Neural cell (in vitro differentiated cells): ENCODE measurements around the gene MGA. TPM values are rescaled to one million over a fixed set of nuclear protein-coding genes. Genes with fewer than 3 reads are reported as not detected.

Experiments
- H2AFZ ChIP-seq: fragments of 200-600, 300-800 bp; sonication (generic), shearing (Covaris generic); 2 replicates; pipeline ENCODE4 v1.6.0; 2014; ENCODE audit warnings: low read depth, mild to moderate bottlenecking, antibody characterized with exemption, low read length, moderate library complexity
- H3F3A ChIP-seq: fragments of 200-600 bp; shearing (Covaris generic); 2 replicates; pipeline ENCODE4 v1.6.1; 2016; ENCODE audit warnings: mild to moderate bottlenecking, moderate library complexity, mixed read lengths, antibody characterized with exemption, low read length; ENCODE audit not compliant: insufficient read depth, poor library complexity, severe bottlenecking
- H3K27ac ChIP-seq: fragments of 200-600, 300-800 bp; sonication (generic), shearing (Covaris generic); 2 replicates; pipeline ENCODE4 v1.5.1; 2014; ENCODE audit warnings: mild to moderate bottlenecking, low read length, moderate library complexity
- H3K27me3 ChIP-seq: fragments of 300-800, 200-600 bp; sonication (generic), shearing (Covaris generic); 2 replicates; pipeline ENCODE4 v1.6.0; 2014; ENCODE audit warnings: mild to moderate bottlenecking, low read depth, low read length, moderate library complexity; ENCODE audit not compliant: insufficient read depth
- H3K36me3 ChIP-seq: fragments of 300-800, 200-600 bp; sonication (generic), shearing (Covaris generic); 2 replicates; pipeline ENCODE4 v1.5.1; 2014; ENCODE audit warnings: mild to moderate bottlenecking, antibody characterized with exemption, low read length, moderate library complexity; ENCODE audit not compliant: insufficient read depth
- H3K4me2 ChIP-seq: fragments of 300-800, 200-600 bp; sonication (generic), shearing (Covaris generic); 2 replicates; pipeline ENCODE4 v1.6.0; 2014; ENCODE audit warnings: mild to moderate bottlenecking, low read length
- H3K4me3 ChIP-seq: fragments of 300-800, 200-600 bp; sonication (generic), shearing (Covaris generic); 2 replicates; pipeline ENCODE4 v1.5.1; 2014; ENCODE audit warnings: mild to moderate bottlenecking, low read length, moderate library complexity
- H3K79me2 ChIP-seq: fragments of 200-600 bp; shearing (Covaris generic); replicated peaks from 2 replicates; pipeline ENCODE4 v1.6.0; 2014; ENCODE audit warnings: mild to moderate bottlenecking, low read length, moderate library complexity; ENCODE audit not compliant: insufficient read depth
- H3K9ac ChIP-seq: fragments of 300-800, 200-600 bp; sonication (generic), shearing (Covaris generic); 2 replicates; pipeline ENCODE4 v1.6.1; 2016; ENCODE audit warnings: mild to moderate bottlenecking, low read length, mixed read lengths
- H3K9me2 ChIP-seq: fragments of 200-600 bp; shearing (Covaris generic); 2 replicates; pipeline ENCODE4 v1.6.1; 2016; ENCODE audit warnings: mild to moderate bottlenecking, low read length, mixed read lengths; ENCODE audit not compliant: insufficient read depth
- H3K9me3 ChIP-seq: fragments of 200-600, 300-800 bp; sonication (generic), shearing (Covaris generic); 2 replicates; pipeline ENCODE4 v1.6.1; 2016; ENCODE audit warnings: mild to moderate bottlenecking, mixed run types, low read length, moderate library complexity, mixed read lengths
- H4K20me1 ChIP-seq: fragments of 200-600 bp; shearing (Covaris generic); 2 replicates; pipeline ENCODE4 v1.6.1; 2016; ENCODE audit warnings: mild to moderate bottlenecking, mixed run types; ENCODE audit not compliant: insufficient read depth
- CTCF ChIP-seq: fragments of 450-650 bp; IDR thresholded peaks from 2 replicates; pipeline ENCODE4 v1.5.1; 2014; ENCODE audit warnings: antibody characterized with exemption, mild to moderate bottlenecking, moderate library complexity; ENCODE audit not compliant: poor library complexity, severe bottlenecking
- EP300 ChIP-seq: fragments of 450-650 bp; conservative IDR thresholded peaks from 2 replicates; pipeline ENCODE4 v1.6.1; 2014; ENCODE audit warnings: antibody characterized with exemption, mild to moderate bottlenecking, moderate library complexity; ENCODE audit not compliant: poor library complexity, severe bottlenecking
- EZH2 ChIP-seq: fragments of 200-600, 300-800 bp; shearing (Covaris generic), sonication (generic); IDR thresholded peaks from 2 replicates; pipeline ENCODE4 v1.6.1; 2014; ENCODE audit warnings: antibody characterized with exemption, low read length, borderline replicate concordance, mild to moderate bottlenecking; ENCODE audit not compliant: insufficient read depth, poor library complexity, severe bottlenecking
- MXI1 ChIP-seq: fragments of 450-650 bp; conservative IDR thresholded peaks from 2 replicates; pipeline ENCODE4 v1.6.1; 2014; ENCODE audit warnings: antibody characterized with exemption, mild to moderate bottlenecking; ENCODE audit not compliant: poor library complexity, severe bottlenecking
- POLR2AphosphoS5 ChIP-seq: IDR thresholded peaks from 2 replicates; pipeline ENCODE4 v1.6.1; 2012
- RAD21 ChIP-seq: fragments of 450-650 bp; conservative IDR thresholded peaks from 2 replicates; pipeline ENCODE4 v1.6.1; 2014; ENCODE audit warnings: antibody characterized with exemption, mild to moderate bottlenecking, moderate library complexity
- REST ChIP-seq: IDR thresholded peaks from 2 replicates; pipeline ENCODE4 v1.6.1; 2012; ENCODE audit warnings: borderline replicate concordance
- SMC3 ChIP-seq: fragments of 450-650 bp; conservative IDR thresholded peaks from 2 replicates; pipeline ENCODE4 v1.6.1; 2014; ENCODE audit warnings: antibody characterized with exemption, mild to moderate bottlenecking, moderate library complexity; ENCODE audit not compliant: poor library complexity
- TAF1 ChIP-seq: IDR thresholded peaks from 2 replicates; pipeline ENCODE4 v1.6.1; 2012; ENCODE audit warnings: low read depth
- polyA plus RNA-seq: library from polyadenylated mRNA; depleted of rRNA; stranded (reverse); fragments of >200 nt; gene quantifications from 2 replicates; pipeline ENCODE4 v1.2.3, GENCODE V29; 2014

Gene MGA
- polyA plus RNA-seq, 1 donor from 2014 or later, result 13.2 TPM

GRCh38 chr15:41811432-41812195, 151.4 kb downstream of the MGA start:
- H3K27ac ChIP-seq, result no peak overlapping the region

More at GRCh38 chr15:41811432-41812195, 151.4 kb downstream of the MGA start:
- Histone ChIP-seq H3K9ac (no peak overlapping the region), H3K79me2 (no peaks in the 10 kb centered on the region), H3K27me3 (no peaks in the 10 kb centered on the region), H3K9me3 (no peaks in the 10 kb centered on the region), H3K4me3 (no peak overlapping the region), H3K4me2 (no peak overlapping the region), H2AFZ (no peak overlapping the region), H3F3A (no peaks in the 10 kb centered on the region), H3K9me2 (no peaks in the 10 kb centered on the region), H4K20me1 (no peaks in the 10 kb centered on the region), H3K36me3 (peaks cover 3% of the 10 kb centered on the region)
- TF ChIP-seq MXI1 (no peak), CTCF (peak; percentile 74), REST (no peak), TAF1 (no peak), SMC3 (peak; percentile 79), RAD21 (peak; percentile 81), EZH2 (no peak), POLR2AphosphoS5 (no peak), EP300 (no peak)
